ENCODE results near the gene KPTN.

KPTN gene

DNA sequence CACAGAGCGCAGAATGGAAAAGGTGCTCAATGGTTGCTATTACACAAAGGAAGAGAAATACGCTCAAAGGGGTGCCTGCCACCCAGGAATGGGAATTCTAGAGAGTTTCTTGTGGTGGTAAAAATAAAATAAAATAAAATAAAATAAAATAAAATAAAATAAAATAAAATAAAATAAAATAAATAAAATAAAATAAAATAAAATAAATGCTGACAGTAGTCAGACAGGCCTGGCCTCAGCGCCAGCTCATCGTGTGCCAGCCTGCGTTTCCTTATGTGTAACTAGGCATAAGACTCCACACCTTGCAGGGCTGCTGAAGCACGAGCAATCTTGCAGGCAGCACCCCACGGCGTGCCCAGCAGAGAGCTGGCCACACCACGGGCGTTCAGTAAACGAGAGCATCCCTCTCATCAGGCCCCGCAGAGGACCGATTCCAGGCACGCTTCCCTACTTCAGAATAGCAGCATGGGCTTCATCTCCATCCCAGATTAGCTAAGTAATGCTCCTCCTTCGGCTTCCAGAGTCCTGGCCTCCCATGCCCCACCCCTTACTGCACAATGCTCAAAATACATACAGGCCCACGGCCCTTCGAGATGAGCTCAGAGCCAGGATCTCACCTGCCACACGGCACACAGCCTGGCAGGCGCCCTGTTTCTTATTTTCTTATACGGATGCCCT is 25.3 kb upstream of the KPTN start:
- no peak for DNase-seq (ENCODE audit: low spot score)

DNA sequence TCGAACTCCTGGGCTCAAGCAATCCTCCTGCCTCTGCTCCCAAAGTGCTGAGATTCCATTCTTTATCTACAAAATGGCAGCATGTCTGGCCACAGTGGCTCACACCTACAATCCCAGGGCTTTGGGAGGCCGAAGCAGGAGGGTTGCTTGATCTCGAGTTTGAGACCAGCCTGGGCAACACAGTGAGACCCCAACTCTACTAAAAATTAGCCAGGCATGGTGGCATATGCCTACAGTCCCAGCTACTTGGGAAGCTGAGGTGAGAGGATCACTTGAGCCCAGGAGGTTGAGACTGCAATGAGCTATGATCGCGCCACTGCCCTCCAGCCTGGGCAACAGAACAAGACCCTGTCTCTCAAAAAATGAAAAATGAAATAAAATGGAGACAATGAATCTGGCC is 24.7 kb upstream of the KPTN start:
- no peak for DNase-seq (ENCODE audit: low spot score)

DNA sequence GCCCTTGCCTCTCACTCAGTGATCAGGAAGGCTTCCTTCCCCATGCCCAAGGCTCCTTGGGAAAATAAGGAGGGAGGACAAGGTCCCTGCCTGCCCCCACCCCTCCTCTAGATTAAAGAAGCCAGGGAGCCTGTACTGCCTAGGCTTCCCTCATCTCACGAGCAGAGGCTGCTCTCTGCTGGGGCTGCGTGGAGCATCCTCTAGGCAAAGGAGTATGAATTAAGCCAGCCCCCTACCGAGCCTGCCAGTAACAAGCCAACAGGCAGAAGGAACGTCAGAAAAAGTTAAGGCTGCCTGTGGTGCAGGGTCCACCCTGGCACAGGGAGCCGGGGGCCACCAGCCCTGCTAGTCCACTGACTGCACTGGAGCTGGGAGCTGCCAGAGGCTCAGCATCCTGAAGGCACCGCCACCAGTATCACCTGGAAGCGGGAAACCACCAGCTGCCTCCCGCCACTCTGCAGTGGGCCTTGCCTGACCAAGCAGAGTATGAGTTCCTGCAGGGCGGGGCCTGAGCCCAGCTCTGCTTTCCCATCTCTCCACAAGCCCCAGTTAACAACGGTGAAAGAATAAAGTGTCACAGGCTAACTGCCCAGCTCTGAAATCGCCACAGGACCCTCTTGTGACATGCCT is 24.0 kb upstream of the KPTN start:
- DNase-seq (ENCODE audit: low spot score): no peak

DNA sequence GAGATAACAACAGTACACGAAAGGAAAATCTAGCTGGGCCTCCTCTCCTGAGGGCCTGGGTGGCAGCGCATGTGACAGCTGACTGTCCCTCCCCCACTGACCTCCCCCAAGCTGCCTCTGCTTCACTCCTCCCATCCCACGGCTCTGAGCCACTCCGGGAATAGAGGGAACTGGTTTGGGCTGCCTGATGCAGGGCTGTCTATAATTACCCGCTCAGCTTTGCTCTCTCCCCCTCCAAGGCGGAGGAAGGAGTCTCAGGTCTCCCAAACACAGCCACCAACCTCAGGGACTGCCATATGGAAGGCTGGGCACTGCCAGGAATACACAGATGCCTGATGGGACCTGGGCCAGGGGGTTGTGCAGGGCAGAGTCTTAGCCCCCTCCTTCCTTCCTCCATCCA is 23.0 kb upstream of the KPTN start:
- no peak for DNase-seq (ENCODE audit: low spot score)

DNA sequence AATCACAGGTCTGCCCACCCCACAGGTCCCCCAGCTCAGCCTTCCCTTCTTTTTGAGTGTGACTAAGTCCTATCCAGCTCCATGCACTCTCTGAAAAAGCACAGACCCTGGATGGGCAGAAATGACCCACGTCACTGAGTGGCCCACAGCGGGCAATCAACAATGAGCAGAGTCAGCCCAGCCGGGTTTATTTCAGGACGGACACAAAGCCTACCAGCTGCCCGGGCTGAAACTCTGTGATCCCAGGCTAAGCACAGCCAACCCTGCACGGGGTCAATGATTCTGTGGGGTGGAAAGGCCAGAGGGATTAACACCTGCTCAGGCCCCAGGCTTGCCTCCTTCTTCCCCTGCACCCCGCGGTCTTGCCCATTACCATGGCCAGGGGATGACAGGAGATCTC is 22.4 kb upstream of the KPTN start:
- no peak for DNase-seq (ENCODE audit: low spot score)

DNA sequence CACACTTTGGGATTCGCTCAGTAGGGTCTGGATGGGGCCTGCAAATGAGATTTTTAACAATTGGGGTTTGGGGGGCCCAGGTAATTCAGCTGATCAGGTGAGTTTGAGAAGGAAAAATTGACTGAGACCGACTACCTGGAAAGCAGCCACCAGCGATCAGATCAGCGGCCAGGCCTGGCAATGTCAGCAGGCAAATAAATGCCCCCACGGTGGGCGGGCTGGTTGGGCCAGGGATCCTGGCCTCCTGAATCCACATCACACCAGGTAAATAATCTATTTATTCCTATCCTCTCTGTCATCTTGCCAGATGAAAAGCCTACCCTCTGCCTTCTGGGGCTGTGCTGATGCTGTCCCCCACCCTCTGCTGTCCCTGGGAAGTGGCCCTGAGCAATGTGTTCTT is 21.5 kb upstream of the KPTN start:
- no peak for DNase-seq (ENCODE audit: low spot score)

DNA sequence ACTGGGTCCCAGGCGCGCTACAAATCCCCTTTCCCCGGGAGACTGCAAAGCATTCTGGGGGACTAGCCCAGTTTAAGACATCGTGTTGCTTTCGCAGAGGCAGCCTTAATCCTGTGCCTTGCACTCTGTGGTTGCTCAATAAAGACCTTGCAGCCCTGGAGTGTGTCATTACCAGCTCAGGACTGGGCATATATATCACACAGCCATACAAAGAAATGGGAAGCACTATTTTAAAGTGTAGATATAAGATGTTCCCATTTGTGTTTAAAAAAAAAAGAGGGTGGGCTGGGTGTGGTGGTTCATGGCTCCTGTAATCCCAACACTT is 19.8 kb upstream of the KPTN start:
- no peak for DNase-seq (ENCODE audit: low spot score)

DNA sequence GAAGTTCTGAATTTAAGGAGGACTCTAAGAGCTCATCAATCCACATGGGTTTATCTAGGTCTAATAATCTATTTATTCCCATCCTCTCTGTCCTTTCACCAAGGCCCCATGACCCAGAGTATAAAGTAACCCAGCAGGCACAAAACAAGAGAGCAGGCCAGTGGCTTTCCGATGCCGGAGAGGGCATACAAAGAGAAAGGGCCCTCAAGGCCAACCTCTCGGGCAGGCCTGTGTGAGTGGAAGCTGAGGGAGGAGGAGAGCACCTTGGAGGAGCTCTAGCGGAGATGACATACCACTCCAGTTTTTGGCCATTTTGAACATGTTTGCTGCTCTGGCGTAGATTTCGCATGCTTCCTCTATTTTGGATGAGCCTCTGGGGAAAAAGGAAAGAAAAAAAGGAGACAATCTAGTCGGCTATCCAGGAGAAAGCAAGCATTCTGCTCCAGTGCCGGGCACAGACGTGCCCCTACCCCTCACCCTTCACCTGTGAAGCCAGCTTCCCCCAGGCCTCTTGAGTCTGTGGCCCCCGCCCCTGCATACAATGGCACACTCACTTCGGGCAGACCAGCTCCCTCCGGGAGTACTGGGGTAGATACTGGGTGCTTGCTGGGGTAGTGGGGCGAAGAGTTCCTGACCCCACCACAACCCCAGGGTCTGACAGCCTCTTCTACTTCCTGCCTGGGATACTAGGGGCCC is 19.3 kb upstream of the KPTN start:
- no peak for DNase-seq (ENCODE audit: low spot score)

DNA sequence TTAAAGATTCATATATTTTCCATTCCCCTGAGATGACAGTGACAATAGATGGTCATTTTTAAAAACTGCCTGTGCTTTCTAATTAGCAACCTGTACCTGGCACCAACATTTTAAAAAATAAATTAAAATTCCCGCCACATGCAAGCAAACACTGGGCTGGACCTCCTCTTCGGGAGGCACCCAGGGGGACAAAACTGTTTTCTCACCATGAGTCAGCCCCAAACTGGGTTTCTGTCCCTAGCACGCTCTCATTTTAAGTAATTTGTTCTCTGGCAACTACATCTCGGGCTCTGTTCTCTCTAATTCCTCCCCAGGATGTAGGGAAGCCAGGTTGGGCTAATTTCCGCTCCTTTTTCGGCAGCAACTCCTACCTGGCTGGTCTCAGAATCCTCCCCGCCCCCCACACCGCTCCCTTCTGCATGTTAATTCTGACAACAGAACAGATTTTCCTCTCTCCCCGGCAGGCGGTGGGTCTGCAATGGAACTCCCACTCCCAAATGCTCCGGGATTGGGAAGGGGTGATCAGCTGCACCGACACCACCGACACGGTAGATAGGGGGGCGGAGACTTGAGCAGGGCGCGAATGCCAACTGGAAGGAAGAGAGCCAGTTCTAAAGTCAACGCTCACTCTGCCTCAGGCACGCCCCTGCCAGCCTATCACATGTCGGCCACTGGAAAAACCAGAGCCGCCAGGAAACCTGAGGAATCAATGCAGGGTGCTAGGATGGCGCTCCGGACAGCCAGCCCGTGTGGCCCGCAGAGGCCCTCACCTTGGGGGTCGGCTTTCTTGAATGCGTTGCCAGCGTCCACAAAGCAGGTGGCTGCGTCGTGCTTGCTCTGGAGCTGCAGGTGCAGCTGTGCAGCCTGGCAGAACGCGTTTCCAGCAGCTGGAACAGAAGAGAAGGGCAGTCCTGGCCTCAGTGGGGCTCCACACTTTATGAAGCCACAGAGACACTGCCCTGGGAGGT is 16.1 kb upstream of the KPTN start:
- no peak for DNase-seq (ENCODE audit: low spot score)

DNA sequence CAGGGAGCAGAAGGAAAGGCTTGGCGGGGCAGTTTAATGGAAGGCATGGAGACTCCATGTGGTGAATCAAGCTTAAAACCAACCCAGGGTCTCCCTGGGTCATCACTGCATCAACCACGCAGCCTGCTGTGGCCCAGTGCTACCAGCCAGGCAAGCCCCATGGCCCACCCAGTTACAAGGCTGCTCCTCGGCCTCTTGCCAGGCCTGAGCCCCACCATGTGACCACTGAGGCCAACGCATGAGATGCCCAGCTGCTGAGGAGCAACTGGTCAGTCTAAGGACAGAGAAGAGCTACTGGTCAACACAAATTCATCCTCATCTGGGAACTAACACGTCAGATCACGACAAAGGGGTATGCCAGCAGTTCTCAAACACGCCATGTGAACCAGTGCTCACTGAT is 15.4 kb upstream of the KPTN start:
- no peak for DNase-seq (ENCODE audit: low spot score)

DNA sequence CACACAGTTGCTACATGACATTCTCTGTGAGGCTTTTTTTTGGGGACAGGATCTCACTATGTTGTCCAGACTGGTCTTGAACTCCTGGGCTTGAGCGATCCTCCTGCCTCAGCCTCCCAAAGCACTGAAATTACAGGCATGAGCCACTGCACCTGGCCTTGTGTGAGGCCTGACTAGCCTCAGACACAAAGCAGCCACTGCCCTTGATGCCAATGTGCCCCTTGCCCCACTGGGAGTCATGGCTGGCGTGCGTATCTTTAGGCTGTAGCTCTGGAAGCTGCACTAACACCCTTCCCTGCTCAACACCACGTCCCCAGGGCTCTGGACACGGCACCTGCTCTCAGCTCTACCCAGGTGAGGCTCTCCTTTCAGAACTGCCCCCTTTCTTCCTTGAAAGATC is 14.5 kb upstream of the KPTN start:
- no peak for DNase-seq (ENCODE audit: low spot score)

DNA sequence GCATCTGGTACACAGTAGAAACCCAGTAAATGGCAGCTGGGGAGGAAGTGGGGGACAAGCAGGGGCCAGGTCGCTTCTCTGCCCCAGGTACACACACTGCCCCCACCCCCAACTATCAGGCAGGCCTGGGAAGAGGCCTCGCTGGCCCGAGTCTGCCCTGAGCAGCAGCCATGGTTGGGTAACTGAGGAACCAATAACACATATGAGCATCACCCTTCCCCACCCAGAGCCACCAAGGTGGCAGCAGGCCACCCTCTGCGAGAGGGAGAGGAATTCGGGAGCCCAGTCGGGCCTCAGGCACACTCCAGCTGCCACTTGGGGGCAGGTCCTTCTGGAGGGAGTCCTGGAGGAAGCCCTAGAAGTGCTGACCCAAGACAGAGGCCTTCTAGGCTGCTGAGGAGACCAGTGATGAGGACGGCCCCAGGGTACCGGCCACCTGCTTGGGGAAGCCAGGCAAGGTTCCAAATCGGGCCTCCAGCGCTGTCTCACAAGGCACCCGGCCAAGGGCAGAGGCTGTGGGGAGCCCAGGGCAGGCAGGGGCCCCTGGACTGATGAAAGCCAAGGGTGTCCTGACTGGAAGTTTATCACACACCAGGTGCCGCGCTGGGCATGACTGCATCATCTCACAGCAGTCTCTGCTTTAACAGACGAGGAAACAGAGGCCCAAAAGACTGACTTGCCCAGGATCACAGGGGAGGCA is 14.0 kb upstream of the KPTN start:
- DNase-seq (ENCODE audit: low spot score): no peak

DNA sequence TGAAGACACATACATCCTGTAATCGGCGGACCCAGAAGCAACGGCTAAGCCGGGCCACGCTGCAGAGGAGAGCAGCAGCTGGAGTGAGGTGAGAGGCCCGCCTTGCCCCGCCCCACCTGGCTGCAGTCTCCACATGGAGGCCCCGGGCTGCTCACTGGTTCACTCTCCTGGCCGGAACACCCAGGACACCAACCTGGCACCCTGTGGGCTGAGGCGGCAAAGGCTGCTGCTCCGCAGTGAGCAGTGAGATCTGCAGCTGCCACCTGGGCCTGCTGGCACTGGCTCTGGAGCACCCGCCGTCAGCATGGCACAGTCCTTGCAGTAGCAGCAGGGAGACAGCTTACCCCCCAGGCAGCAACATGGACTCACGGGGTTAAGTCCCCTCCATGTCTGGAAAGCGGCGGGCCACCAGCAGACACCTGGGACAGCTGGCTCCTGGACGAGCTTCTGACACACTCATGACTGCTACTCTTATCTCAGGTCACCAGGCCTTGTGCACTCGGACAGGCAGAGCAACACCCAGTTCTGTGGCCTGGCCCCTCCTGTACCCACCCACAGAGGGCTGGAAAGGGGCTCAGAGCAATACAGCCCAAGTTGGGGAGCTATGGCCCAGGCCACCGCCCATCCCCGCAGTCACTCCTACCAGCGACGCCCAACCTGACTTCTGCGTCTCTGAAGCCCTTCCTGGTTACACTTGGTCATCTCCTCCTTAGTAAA is 13.2 kb upstream of the KPTN start:
- DNase-seq (ENCODE audit: low spot score): no peak

DNA sequence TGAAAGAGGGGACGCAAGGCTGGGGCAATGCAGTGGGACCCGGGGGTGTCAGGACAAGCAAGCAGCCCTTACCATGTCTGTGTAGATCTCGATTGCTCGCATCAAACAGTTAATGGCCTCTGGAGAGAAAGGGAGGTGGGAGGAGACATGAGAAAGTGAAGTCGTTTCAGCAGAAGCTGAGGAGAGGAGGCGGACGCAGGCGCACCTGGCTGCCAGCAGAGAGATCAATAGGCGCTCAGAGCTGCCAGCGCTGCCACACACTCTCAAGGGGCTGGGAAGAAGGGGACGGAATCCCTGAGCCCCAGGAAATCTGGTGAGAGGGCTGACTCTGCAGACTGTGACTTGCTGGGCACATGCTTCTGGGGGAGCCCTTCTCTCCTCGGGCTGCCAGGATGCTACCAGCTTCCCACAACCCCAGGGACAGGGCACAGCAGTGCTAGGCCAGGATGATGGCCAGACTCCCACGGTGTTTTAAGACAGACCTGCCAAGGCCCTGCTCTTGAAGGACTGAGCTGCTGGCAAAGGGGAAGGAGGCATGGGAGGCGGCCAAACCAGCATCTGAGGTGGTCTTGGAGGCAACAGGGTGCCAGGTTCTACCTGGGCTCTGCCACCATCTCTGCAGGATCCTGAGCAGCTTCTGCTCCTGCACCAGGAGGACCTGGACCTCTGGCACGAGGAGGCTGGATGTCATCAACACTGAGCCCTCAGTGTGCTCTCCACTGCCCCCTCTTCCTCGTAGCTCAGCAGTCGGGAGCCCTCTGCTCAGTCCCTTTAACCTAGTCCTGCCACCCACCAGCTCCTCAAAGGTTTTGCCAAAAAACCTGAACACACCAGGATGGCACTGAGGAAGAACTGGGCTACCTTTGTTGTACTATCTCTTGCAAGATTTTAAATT is 11.7 kb upstream of the KPTN start:
- no peak for DNase-seq (ENCODE audit: low spot score)

DNA sequence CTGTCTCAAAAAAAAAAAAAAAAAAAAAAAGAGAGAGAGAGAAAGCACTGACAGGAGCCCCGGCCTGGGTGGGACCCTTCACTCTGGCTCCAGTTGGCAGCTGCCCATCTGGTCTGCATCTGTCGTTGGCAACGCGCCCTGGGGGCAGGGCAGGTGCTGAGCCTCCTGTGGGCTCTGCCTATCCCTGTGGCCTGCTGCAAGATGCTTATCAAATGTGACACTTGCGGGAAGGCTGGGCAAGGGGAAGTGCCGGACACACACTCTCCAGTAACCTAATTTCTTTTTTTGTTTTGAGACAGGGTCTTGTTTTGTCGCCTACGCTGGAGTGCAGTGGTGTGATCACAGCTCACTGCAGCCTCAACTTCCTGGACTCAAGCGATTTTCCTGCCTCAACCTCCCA is 10.7 kb upstream of the KPTN start:
- no peak for DNase-seq (ENCODE audit: low spot score)

DNA sequence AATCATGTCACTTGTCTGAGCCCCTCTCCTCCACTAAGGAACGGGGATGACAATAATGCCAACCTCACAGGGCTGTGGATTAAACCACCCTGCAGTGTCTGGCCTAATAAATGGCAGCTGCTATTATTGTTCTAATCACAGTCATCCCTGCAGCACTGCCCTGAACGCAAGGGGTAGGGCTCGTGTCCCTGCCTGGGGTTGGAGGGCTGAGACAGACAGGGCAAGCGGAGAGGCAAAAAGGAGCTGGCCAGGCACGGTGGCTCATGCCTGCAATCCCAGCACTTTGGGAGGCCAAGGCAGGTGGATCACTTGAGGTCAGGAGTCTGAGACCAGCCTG is 10.2 kb upstream of the KPTN start:
- no peak for DNase-seq (ENCODE audit: low spot score)

DNA sequence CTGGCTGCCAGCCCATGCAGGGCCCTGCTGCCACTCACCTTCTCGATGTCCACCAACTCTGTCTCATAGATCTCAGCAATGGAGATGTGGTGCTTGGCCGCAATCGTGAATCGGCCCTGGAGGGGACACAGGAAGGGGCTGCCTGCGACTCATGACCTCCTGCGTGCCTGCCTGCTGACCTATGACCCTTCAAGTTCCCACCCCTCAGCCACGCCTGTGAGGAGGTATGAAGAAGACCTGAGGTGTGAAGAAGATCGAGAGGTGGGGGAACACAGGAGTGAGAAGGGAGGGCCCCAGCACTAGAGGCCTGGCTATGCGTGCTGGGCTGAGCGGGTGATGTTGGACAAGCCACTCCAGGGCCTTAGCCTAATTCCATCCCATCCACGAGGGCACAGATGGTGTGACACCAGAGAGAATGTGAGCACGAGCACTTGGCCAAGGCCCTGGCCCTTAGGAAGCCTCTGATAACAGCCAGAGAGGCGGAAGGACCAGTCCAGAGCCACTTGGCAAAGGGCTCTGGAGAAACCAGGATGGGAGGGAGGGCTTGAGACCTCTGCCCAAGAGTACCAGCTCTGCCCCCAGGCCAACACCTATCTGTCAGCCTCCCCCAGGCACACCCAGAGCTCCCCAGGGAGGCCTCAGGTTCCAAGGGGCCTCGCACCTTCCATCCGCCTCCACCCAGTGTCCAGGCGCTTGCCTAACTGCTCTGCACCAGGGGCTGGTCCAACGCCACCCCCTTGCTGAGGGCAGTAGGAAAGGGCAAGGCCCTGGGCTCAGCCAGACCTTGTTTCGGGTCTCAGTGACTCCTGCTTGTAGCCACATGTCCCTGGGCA is 9.6 kb upstream of the KPTN start:
- no peak for DNase-seq (ENCODE audit: low spot score)

DNA sequence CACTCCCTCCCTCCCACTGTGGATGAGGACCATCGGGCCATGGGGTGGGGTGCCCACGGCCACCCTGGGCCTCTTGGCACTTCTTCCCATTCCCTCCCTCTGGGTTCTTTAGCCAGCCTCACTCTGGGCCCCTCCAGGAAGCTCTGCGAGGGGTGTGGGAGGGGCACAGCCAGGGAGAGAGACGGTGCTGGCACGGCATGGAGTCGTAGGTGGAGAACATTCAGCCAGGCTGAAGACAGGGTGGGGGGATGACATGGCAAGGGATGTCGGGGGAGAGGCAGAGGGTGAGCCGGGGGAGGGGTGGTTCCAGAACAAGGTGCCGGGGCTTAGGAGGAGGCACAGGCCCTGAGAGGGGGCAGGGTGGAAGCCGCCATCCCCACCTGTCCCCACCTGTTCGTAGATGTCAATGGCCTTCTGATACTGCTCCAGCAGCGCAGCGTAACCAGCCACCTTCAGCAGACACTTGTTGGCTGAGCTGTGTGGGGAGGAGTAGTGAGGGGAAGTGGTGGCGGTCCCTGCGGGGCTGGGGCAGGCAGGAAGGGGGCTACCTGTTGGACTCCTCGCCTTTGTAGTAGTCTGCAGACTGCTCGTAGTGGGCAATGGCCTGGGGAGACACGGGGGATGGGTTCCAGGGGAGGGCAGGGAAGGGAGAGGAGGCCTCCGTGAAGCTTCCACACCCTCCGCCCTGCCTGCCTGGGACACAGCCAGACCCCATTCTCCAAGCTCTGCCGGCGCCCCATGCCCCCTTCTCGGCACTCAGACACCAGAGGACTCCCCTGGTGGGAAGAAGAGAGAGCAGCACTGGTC is 8.8 kb upstream of the KPTN start:
- DNase-seq (ENCODE audit: low spot score): no peak

DNA sequence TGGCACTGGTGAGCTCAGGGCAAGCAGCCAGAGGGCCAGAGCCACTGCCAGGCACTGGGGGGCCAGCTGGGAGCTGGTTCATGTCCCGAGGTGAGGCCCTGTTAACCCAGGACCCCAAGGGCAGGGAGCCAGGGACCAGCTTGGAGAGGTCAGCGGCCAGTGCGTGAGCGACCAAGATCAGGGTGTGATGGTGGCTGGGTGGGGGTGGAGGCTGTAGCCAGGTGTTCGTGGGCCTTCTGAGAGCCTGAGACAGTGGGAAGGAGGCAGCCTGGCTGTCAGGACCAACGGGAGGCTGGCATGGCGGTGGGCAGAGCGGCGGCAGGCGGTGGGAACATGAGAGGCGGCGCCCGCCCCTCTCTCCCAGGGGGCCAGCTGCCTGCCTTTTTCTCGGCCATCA is 8.1 kb upstream of the KPTN start:
- no peak for DNase-seq (ENCODE audit: low spot score)

All from germinal center (tissue), 1 donor.